H1 (cell line): ENCODE measurements around the gene ZNF24. TPM values are rescaled to one million over a fixed set of nuclear protein-coding genes. Genes with fewer than 3 reads are reported as not detected.

Experiments used
- CTCF ChIA-PET: fragments of 300-600 bp; sonication (Branson Sonifier 250); formaldehyde crosslinking; loops from one replicate; lab custom pipeline; 2021; ENCODE audit not compliant: partially characterized antibody; lab: Charles Lee
- POLR2A ChIA-PET: fragments of 300-600 bp; sonication (Branson Sonifier 250); formaldehyde crosslinking; loops from one replicate; lab custom pipeline; 2021; ENCODE audit warnings: inconsistent platforms; ENCODE audit not compliant: partially characterized antibody; lab: Charles Lee
- DNase-seq, 2 experiments: peaks; one replicate each; pipeline versions ENCODE4 v3.0.0 to v3.0.0-alpha.2; 2010 to 2022; ENCODE audit warnings: low spot score in 2 of 2, low read depth in 1 of 2, mixed read lengths in 1 of 2
- FAIRE-seq: peaks from 2 replicates; lab custom pipeline; 2011; peaks lifted over from hg19 to GRCh38; lab: Jason Lieb, UNC
- H2AFZ ChIP-seq: 2 replicates; pipeline ENCODE4 v1.8.1; 2012; ENCODE audit warnings: low read length, inconsistent platforms
- H2AK5ac ChIP-seq: 2 replicates; pipeline ENCODE4 v1.6.1; 2013; ENCODE audit warnings: low read depth, low read length
- H2BK120ac ChIP-seq: replicated peaks from 2 replicates; pipeline ENCODE3; 2013; ENCODE audit warnings: low read depth, low read length, inconsistent platforms
- H2BK12ac ChIP-seq: 2 replicates; pipeline ENCODE4 v1.6.1; 2013; ENCODE audit warnings: low read depth, low read length
- H2BK15ac ChIP-seq: 2 replicates; pipeline ENCODE4 v1.6.1; 2013; ENCODE audit warnings: low read length
- H2BK20ac ChIP-seq: 2 replicates; pipeline ENCODE4 v1.6.1; 2013; ENCODE audit warnings: low read length
- H2BK5ac ChIP-seq: 2 replicates; pipeline ENCODE4 v1.6.1; 2013; ENCODE audit warnings: low read depth, low read length
- H3K14ac ChIP-seq: 2 replicates; pipeline ENCODE4 v1.6.1; 2013; ENCODE audit warnings: inconsistent platforms; ENCODE audit not compliant: insufficient read length
- H3K18ac ChIP-seq: 2 replicates; pipeline ENCODE4 v1.6.1; 2013; ENCODE audit warnings: low read length; ENCODE audit errors: extremely low read depth
- H3K23ac ChIP-seq: 2 replicates; pipeline ENCODE4 v1.6.1; 2013; ENCODE audit warnings: inconsistent platforms; ENCODE audit not compliant: insufficient read length
- H3K23me2 ChIP-seq: 2 replicates; pipeline ENCODE4 v1.6.1; 2013; ENCODE audit warnings: low read depth, low read length
- H3K27ac ChIP-seq: 2 replicates; pipeline ENCODE4 v1.6.1; 2011; ENCODE audit warnings: low read depth, low read length, inconsistent platforms
- H3K27me3 ChIP-seq, 4 experiments: replicated peaks in 1 of 4; 1 replicate in 1 of 4; 2 replicates in 3 of 4; pipeline versions ENCODE4 v1.6.1 to v1.8.1; 2011 to 2013; ENCODE audit warnings: low read length in 3 of 4, mild to moderate bottlenecking in 3 of 4, inconsistent platforms in 2 of 4, mixed read lengths in 2 of 4, moderate library complexity in 1 of 4; ENCODE audit not compliant: control insufficient read depth in 3 of 4, insufficient read depth in 3 of 4; ENCODE audit errors: extremely low read depth in 1 of 4
- H3K36me3 ChIP-seq, 4 experiments: 2 replicates each; pipeline versions ENCODE4 v1.6.1 to v1.8.1; 2011 to 2013; ENCODE audit warnings: mild to moderate bottlenecking in 4 of 4, low read length in 3 of 4, moderate library complexity in 2 of 4, control low read depth in 1 of 4, inconsistent platforms in 1 of 4; ENCODE audit not compliant: insufficient read depth in 4 of 4, control insufficient read depth in 2 of 4
- H3K4ac ChIP-seq: replicated peaks from 2 replicates; pipeline ENCODE3; 2013; ENCODE audit warnings: low read length, low read depth, mixed read lengths, inconsistent platforms; ENCODE audit not compliant: insufficient read length
- H3K4me1 ChIP-seq, 4 experiments: replicated peaks in 1 of 4; 1 replicate in 1 of 4; 2 replicates in 3 of 4; pipeline versions ENCODE4 v1.6.1 to v1.8.1; 2011 to 2013; ENCODE audit warnings: low read length in 3 of 4, inconsistent platforms in 2 of 4, mixed read lengths in 1 of 4; ENCODE audit not compliant: insufficient read depth in 4 of 4, control insufficient read depth in 3 of 4
- H3K4me2 ChIP-seq, 2 experiments: 2 replicates each; pipeline versions ENCODE4 v1.6.1 to v1.8.1; 2011 to 2013; ENCODE audit warnings: low read depth in 2 of 2, low read length in 2 of 2, control low read depth in 1 of 2, inconsistent platforms in 1 of 2, mild to moderate bottlenecking in 1 of 2; ENCODE audit not compliant: insufficient read depth in 1 of 2
- H3K4me3 ChIP-seq, 4 experiments: fragments of 200-600, 300-600 bp in 1 of 4; sonication (generic), shearing (Covaris generic), sonication (Bioruptor Twin) in 1 of 4; 2 replicates each; pipeline versions ENCODE4 v1.5.1 to v1.8.1; 2011 to 2016; ENCODE audit warnings: low read length in 4 of 4, low read depth in 3 of 4, control low read depth in 2 of 4, inconsistent platforms in 2 of 4, mild to moderate bottlenecking in 2 of 4, mixed read lengths in 1 of 4, moderate library complexity in 1 of 4; ENCODE audit not compliant: insufficient read depth in 2 of 4; ENCODE audit errors: extremely low read depth in 1 of 4
- H3K56ac ChIP-seq: replicated peaks from 2 replicates; pipeline ENCODE3; 2013; ENCODE audit warnings: low read depth, mild to moderate bottlenecking, mixed read lengths, low read length, inconsistent platforms; ENCODE audit not compliant: insufficient read length
- H3K79me1 ChIP-seq: 2 replicates; pipeline ENCODE4 v1.6.1; 2013; ENCODE audit warnings: low read depth, low read length, control low read depth
- H3K79me2 ChIP-seq, 2 experiments: 2 replicates each; pipeline versions ENCODE4 v1.6.1 to v1.8.1; 2012 to 2013; ENCODE audit warnings: low read length in 2 of 2, mild to moderate bottlenecking in 2 of 2, inconsistent platforms in 1 of 2; ENCODE audit not compliant: insufficient read depth in 2 of 2, control insufficient read depth in 1 of 2
- H3K9ac ChIP-seq, 4 experiments: replicated peaks in 1 of 4; 1 replicate in 1 of 4; 2 replicates in 3 of 4; pipeline versions ENCODE4 v1.6.1 to v1.8.1; 2011 to 2013; ENCODE audit warnings: low read depth in 3 of 4, low read length in 3 of 4, control low read depth in 2 of 4, mild to moderate bottlenecking in 2 of 4, moderate library complexity in 2 of 4, inconsistent platforms in 1 of 4; ENCODE audit errors: extremely low read depth in 1 of 4
- H3K9me3 ChIP-seq, 2 experiments: 2 replicates each; pipeline versions ENCODE4 v1.6.1 to v1.8.1; 2012 to 2013; ENCODE audit warnings: mild to moderate bottlenecking in 2 of 2, moderate library complexity in 2 of 2, control low read depth in 1 of 2, inconsistent platforms in 1 of 2, low read depth in 1 of 2, low read length in 1 of 2, mixed read lengths in 1 of 2; ENCODE audit not compliant: insufficient read depth in 2 of 2
- H4K20me1 ChIP-seq, 2 experiments: replicated peaks in 1 of 2; 2 replicates each; pipeline versions ENCODE3 to v1.8.1; 2011 to 2013; ENCODE audit warnings: inconsistent platforms in 2 of 2, low read length in 2 of 2, mild to moderate bottlenecking in 1 of 2; ENCODE audit not compliant: insufficient read depth in 2 of 2, control insufficient read depth in 1 of 2
- H4K5ac ChIP-seq: 2 replicates; pipeline ENCODE4 v1.6.1; 2013; ENCODE audit warnings: low read length, low read depth, mixed read lengths, inconsistent platforms; ENCODE audit not compliant: insufficient read length
- H4K8ac ChIP-seq: 2 replicates; pipeline ENCODE4 v1.8.0; 2013; ENCODE audit warnings: mild to moderate bottlenecking, moderate library complexity, low read length, inconsistent platforms; ENCODE audit not compliant: insufficient read depth; ENCODE audit errors: extremely low read depth
- H4K91ac ChIP-seq: replicated peaks from 2 replicates; pipeline ENCODE3; 2013; ENCODE audit warnings: low read length, mixed read lengths, inconsistent platforms; ENCODE audit not compliant: insufficient read length
- CEBPB ChIP-seq: IDR thresholded peaks from 2 replicates; pipeline ENCODE4 v1.6.1; 2012; ENCODE audit warnings: low read depth, low read length
- CHD1 ChIP-seq: IDR thresholded peaks from 2 replicates; pipeline ENCODE4 v1.6.1; 2012; ENCODE audit warnings: low read depth, low read length, improper control_type of control experiment
- JUND ChIP-seq: IDR thresholded peaks from 2 replicates; pipeline ENCODE4 v1.6.1; 2011; ENCODE audit warnings: mild to moderate bottlenecking, improper control_type of control experiment, low read length
- KDM4A ChIP-seq: IDR thresholded peaks from one replicate; pipeline ENCODE4 v1.7.1; 2012; ENCODE audit warnings: low read depth, mild to moderate bottlenecking, moderate library complexity, low read length, inconsistent platforms; ENCODE audit not compliant: severe bottlenecking
- NANOG ChIP-seq: IDR thresholded peaks from 2 replicates; pipeline ENCODE4 v1.6.1; 2011; ENCODE audit warnings: low read length, low read depth, mild to moderate bottlenecking, inconsistent platforms; ENCODE audit not compliant: insufficient read depth, poor library complexity, severe bottlenecking
- WGBS, 2 experiments: shearing (Covaris generic) in 1 of 2; methylation state at CpG; one replicate each; pipeline versions ENCODE4 v1.1.6 to v1.1.7; 2013 to 2015; ENCODE audit warnings: low lambda C conversion rate in 2 of 2, mixed read lengths in 2 of 2, inconsistent platforms in 1 of 2, low coverage in 1 of 2, missing lambda C conversion rate in 1 of 2; ENCODE audit not compliant: insufficient replicate concordance in 2 of 2, insufficient coverage in 1 of 2, insufficient read length in 1 of 2; ENCODE audit errors: extremely low coverage in 1 of 2, missing lambda C conversion rate in 1 of 2; 5-methylcytosine and 5-hydroxymethylcytosine counted together
- polyA plus RNA-seq, 7 experiments: library from polyadenylated mRNA; depleted of rRNA in 3 of 7; stranded (reverse) in 5 of 7; unstranded in 2 of 7; fragments of >200 nt in 5 of 7; fragments of 200-250 nt in 2 of 7; gene quantifications; 1 replicate in 5 of 7; 2 replicates in 1 of 7; 4 replicates in 1 of 7; pipeline versions ENCODE4 v1.2.1 to v1.2.3, GENCODE V29; 2011 to 2013; ENCODE audit warnings: missing spikeins in 2 of 7, mixed read lengths in 2 of 7
- total RNA-seq: library from RNA; stranded (reverse); fragmentation: NEBNext Ultra II Directional; extraction: Animal tissue kit (Norgen Biotek cat#: 25700); gene quantifications from 2 replicates; pipeline ENCODE4 v1.2.1, GENCODE V29; 2021
- TF ChIP-seq, protein P1 (sequence below): IDR thresholded peaks from 2 replicates; pipeline ENCODE4 v1.6.1; 2012; ENCODE audit warnings: low read length, inconsistent platforms
- TF ChIP-seq, protein P2 (sequence below): IDR thresholded peaks from 2 replicates; pipeline ENCODE4 v1.6.1; 2012; ENCODE audit warnings: inconsistent platforms
- TF ChIP-seq, protein P3 (sequence below): IDR thresholded peaks from 2 replicates; pipeline ENCODE4 v1.6.1; 2011; ENCODE audit warnings: low read depth, mild to moderate bottlenecking, low read length; ENCODE audit not compliant: insufficient read depth

ZNF24 gene
- total and polyA plus RNA-seq, 2 of the 8 experiments (the other 6 are each of a cell fraction or from before 2014, with no cell fraction given) = 12.5 to 56.9 TPM

DNA sequence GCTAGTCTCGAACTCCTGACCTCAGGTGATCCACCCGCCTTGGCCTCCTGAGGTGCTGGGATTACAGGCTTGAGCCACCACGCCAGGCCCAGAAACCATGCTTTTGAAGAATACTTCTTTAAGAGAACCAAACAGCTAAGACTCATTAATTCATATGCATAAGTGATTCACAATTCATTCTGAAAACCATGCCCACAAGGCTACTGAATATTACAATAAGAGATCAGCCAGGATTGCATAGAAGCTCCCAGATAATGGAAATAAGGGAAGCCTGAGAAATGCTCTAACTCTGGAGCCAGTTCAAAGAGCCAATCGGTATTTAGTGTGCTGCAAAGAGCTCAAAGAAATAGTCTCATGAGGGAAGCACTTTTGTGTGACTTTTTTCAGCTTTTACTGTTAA is 30.5 kb upstream of the ZNF24 start:
- no peak overlapping the region for H4K91ac ChIP-seq
- peaks cover 0 to 3% (median 1%) of the 10 kb centered on the region in 4 experiments; a peak in 3 of 7 replicates for H3K4me1 ChIP-seq
- H3K23ac ChIP-seq = no peak overlapping the region
- DNase-seq = no peak
- H3K18ac ChIP-seq = no peak overlapping the region
- no peak overlapping the region for H3K4me2 ChIP-seq
- no peaks in the 10 kb centered on the region for H3K79me1 ChIP-seq
- no peak overlapping the region for H2AFZ ChIP-seq
- no peak overlapping the region for H2BK12ac ChIP-seq
- H2BK15ac ChIP-seq = no peak overlapping the region
- H3K36me3 ChIP-seq = no peaks in the 10 kb centered on the region
- H3K4me3 ChIP-seq = no peak overlapping the region
- no peak overlapping the region for H4K8ac ChIP-seq
- H3K23me2 ChIP-seq = peaks cover 5% of the 10 kb centered on the region; the same call in 1 of the 2 replicates
- POLR2A ChIA-PET = no interaction called here
- H2BK120ac ChIP-seq = no peak overlapping the region
- H3K14ac ChIP-seq = no peak overlapping the region
- no peak overlapping the region for H3K9ac ChIP-seq
- 80% methylated on average over 4 of the region's 4 CpGs; no CpG with 5 or more reads in 1 of the 2 experiments for WGBS, 2 experiments
- H3K27ac ChIP-seq = no peak overlapping the region
- FAIRE-seq = no peak
- H3K27me3 ChIP-seq = peaks cover 0 to 8% (median 4%) of the 10 kb centered on the region in 4 experiments; a peak in 4 of 7 replicates
- H4K5ac ChIP-seq = no peak overlapping the region
- H2BK5ac ChIP-seq = no peak overlapping the region
- H3K56ac ChIP-seq = no peak overlapping the region
- no peak overlapping the region for H2BK20ac ChIP-seq
- CTCF ChIA-PET = interaction anchor here (1.3 to 1.7 kb wide), 2 partner anchors 12 kb away, joined by 3 to 6 read pairs; no protein-coding TSS in a partner anchor
- H3K79me2 ChIP-seq = no peaks in the 10 kb centered on the region
- no peaks in the 10 kb centered on the region for H3K9me3 ChIP-seq
- H4K20me1 ChIP-seq = no peaks in the 10 kb centered on the region
- H2AK5ac ChIP-seq = no peak overlapping the region
- H3K4ac ChIP-seq = no peak overlapping the region
- TF ChIP-seq, protein P1, sequence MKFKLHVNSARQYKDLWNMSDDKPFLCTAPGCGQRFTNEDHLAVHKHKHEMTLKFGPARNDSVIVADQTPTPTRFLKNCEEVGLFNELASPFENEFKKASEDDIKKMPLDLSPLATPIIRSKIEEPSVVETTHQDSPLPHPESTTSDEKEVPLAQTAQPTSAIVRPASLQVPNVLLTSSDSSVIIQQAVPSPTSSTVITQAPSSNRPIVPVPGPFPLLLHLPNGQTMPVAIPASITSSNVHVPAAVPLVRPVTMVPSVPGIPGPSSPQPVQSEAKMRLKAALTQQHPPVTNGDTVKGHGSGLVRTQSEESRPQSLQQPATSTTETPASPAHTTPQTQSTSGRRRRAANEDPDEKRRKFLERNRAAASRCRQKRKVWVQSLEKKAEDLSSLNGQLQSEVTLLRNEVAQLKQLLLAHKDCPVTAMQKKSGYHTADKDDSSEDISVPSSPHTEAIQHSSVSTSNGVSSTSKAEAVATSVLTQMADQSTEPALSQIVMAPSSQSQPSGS = no peak
- TF ChIP-seq JUND (no peak), CEBPB (no peak), KDM4A (no peak), CHD1 (no peak), NANOG (no peak)
- TF ChIP-seq, protein P2, sequence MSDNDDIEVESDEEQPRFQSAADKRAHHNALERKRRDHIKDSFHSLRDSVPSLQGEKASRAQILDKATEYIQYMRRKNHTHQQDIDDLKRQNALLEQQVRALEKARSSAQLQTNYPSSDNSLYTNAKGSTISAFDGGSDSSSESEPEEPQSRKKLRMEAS = no peak
- TF ChIP-seq, protein P3, sequence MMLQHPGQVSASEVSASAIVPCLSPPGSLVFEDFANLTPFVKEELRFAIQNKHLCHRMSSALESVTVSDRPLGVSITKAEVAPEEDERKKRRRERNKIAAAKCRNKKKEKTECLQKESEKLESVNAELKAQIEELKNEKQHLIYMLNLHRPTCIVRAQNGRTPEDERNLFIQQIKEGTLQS = no peak
